AG04449 (cell line): Measurements from ENCODE around the gene DSCAM.

Experiments
- CTCF ChIA-PET: fragments of 350-600 bp; formaldehyde crosslinking; extraction: SDS; loops from one replicate; lab custom pipeline; 2021; ENCODE audit warnings: antibody characterized with exemption; lab: Yijun Ruan, JAX
- POLR2A ChIA-PET: fragments of 400-600, 350-600 bp; formaldehyde crosslinking; extraction: SDS; loops from one replicate; lab custom pipeline; 2020; ENCODE audit warnings: antibody characterized with exemption, inconsistent platforms; lab: Yijun Ruan, JAX
- DNase-seq: peaks from one replicate; pipeline ENCODE4 v3.0.0-alpha.2; 2010; ENCODE audit warnings: low read depth, low spot score
- H3K4me3 ChIP-seq: 2 replicates; pipeline ENCODE4 v1.5.1; 2011; ENCODE audit warnings: low read depth, mild to moderate bottlenecking, control low read depth, low read length
- TF ChIP-seq, protein P1 (sequence below): IDR thresholded peaks from one replicate; pipeline ENCODE4 v1.5.1; 2011; ENCODE audit warnings: mild to moderate bottlenecking, moderate library complexity, low read length, control low read depth, inconsistent platforms; ENCODE audit not compliant: insufficient read depth; ENCODE audit errors: missing control alignments

The DSCAM gene

GRCh38 chr21:40813918-40814317, 33.0 kb downstream of the DSCAM start:
- ChIA-PET POLR2A (no interaction called here), CTCF (no interaction called here)

DNA sequence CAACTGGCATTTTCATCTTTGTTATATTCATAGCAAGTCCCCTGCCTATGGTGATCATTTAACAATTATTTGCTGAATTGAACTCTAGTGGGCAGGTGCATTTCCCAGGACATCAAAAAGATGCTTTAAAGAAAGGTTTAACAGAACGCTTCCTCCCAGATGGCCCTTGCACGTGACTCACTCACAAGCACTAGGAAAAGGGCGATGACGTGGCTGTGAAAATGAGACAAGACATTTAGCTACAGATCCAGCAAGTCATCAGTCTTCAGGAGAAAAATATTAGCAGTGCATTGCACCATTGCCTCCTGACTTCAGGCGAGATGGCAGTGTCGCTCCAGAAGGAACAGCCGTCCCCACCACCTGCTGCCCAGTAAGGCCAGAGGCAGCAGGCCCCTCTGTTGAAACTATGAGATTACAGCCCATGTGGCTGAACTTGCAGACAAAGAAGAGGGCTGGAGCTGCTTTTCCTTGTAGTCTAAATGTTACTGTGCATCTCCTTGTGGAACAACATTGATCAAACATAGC, 37.2 kb downstream of the DSCAM start:
- DNase-seq: no peak
- POLR2A ChIA-PET: no interaction called here
- TF ChIP-seq, protein P1, sequence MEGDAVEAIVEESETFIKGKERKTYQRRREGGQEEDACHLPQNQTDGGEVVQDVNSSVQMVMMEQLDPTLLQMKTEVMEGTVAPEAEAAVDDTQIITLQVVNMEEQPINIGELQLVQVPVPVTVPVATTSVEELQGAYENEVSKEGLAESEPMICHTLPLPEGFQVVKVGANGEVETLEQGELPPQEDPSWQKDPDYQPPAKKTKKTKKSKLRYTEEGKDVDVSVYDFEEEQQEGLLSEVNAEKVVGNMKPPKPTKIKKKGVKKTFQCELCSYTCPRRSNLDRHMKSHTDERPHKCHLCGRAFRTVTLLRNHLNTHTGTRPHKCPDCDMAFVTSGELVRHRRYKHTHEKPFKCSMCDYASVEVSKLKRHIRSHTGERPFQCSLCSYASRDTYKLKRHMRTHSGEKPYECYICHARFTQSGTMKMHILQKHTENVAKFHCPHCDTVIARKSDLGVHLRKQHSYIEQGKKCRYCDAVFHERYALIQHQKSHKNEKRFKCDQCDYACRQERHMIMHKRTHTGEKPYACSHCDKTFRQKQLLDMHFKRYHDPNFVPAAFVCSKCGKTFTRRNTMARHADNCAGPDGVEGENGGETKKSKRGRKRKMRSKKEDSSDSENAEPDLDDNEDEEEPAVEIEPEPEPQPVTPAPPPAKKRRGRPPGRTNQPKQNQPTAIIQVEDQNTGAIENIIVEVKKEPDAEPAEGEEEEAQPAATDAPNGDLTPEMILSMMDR: no peak
- CTCF ChIA-PET: no interaction called here
- no peak overlapping the region for H3K4me3 ChIP-seq

More at GRCh38 chr21:40813918-40814317, 33.0 kb downstream of the DSCAM start:
- no peak overlapping the region for H3K4me3 ChIP-seq
- DNase-seq: no peak
- TF ChIP-seq, protein P1: no peak

DNA sequence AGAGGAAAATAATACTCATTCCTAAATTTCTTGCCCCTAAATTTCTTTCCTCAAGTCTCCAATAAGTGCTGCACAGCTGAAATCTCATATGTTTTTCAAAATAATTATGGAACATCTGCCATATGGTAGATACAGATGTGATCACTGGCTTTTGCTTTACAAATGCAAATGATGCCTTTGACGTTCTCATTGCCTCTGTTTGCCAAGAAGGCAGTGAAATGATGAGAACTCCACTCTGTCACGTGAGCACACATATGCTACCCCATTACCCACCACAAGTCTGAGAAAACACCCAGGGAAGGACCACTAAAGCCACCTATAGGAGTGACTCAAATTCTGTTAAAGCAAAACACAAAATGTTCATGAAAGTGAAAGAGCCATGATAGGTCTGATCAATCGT, 43.9 kb downstream of the DSCAM start:
- POLR2A ChIA-PET: no interaction called here
- TF ChIP-seq, protein P1: no peak
- no peak overlapping the region for H3K4me3 ChIP-seq
- CTCF ChIA-PET: no interaction called here
- no peak for DNase-seq

DNA sequence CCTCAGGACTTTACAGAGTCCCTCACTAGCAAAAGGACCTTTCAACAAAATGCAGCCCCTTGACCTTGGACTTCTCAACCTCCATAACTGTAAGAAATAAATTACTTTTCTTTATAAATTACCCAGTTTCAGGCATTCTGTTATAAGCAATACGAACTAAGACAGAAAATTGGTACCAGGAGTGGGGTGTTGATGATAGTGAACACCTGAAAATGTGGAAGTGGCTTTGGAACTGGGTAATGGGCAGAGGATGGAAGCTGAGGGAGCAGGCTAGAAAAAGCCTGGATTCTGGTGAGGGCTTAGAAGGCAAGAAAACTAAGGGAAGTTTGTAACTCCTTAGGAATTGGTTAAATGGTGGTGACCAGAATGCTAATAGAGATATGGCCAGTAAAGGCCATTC, 46.8 kb downstream of the DSCAM start:
- DNase-seq: no peak
- no peak overlapping the region for H3K4me3 ChIP-seq
- POLR2A ChIA-PET: no interaction called here
- CTCF ChIA-PET: interaction anchor here (1.4 kb wide), 1 partner anchor 333 kb away, joined by 3 read pairs; no protein-coding TSS in a partner anchor
- TF ChIP-seq, protein P1: no peak

GRCh38 chr21:40797891-40798290, 49.1 kb downstream of the DSCAM start:
- DNase-seq: peak; percentile 44
- no peak overlapping the region for H3K4me3 ChIP-seq
- TF ChIP-seq, protein P1: no peak
- ChIA-PET POLR2A (no interaction called here), CTCF (no interaction called here)

GRCh38 chr21:40797410-40797809, 49.5 kb downstream of the DSCAM start:
- no peak overlapping the region for H3K4me3 ChIP-seq
- ChIA-PET CTCF (no interaction called here), POLR2A (no interaction called here)
- TF ChIP-seq, protein P1: no peak
- DNase-seq: no peak
